Stimulated activated CD8-positive, alpha-beta memory T cell treated with anti-CD3 and anti-CD28 coated beads, Interleukin-7, amount 100 ng/mL, for 48 hours (primary cell): ENCODE data around the gene RAB12.

ENCODE experiments used
- DNase-seq, 2 donors: peaks; one replicate each; pipeline ENCODE4 v3.0.0-alpha.2; 2020; ENCODE audit warnings: low read depth in 1 of 2; ENCODE audit errors: extremely low read depth in 1 of 2

The RAB12 gene

GRCh38 chr18:8681196-8681595 lies 72.0 kb downstream of the RAB12 start:
- no peak for DNase-seq

DNA sequence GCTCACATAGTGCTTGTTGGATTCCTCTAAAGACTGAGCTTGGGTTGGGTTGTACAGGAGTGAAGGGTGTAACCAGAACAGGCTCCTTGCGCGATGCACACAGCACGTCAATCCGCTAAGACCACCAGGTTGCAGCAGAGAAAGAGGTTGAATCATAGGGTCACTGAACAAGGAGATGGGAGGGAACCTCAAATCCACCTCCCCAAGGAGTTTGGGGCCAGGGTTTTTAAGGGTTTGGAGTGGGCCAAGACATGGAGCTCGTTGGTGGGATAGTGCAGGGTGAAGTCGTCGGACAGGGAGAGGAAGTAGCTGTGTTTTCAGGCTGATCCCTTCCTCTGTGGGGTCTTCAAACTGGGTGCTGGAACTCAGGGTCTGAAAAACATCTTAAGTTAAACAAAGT lies 75.3 kb downstream of the RAB12 start:
- no peak for DNase-seq

GRCh38 chr18:8685141-8685913 lies 76.1 kb downstream of the RAB12 start:
- no peak for DNase-seq

- DNase-seq: no peak
Measured at GRCh38 chr18:8685914-8686216, 76.6 kb downstream of the RAB12 start.

DNA sequence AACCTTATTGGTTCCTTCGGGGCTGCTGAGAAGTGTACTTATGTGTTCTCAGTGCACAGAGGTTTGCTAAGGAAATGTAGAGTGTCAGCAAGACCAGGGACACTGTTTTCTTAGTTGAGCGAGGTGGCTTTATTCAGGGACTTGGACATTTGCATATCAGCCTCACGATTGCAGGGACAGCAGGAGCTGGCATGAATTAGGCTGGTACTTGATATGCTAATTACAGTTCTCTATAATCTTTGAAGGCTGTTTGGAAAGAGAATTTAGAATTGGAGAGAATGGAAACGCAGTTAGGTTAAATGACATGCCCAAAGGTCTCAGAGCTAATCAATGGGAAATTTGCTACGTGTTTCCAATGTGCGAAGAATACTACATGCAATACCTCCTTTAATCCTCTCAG lies 77.4 kb downstream of the RAB12 start:
- DNase-seq: no peak

GRCh38 chr18:8688216-8688800 lies 79.1 kb downstream of the RAB12 start:
- DNase-seq: no peak

DNA sequence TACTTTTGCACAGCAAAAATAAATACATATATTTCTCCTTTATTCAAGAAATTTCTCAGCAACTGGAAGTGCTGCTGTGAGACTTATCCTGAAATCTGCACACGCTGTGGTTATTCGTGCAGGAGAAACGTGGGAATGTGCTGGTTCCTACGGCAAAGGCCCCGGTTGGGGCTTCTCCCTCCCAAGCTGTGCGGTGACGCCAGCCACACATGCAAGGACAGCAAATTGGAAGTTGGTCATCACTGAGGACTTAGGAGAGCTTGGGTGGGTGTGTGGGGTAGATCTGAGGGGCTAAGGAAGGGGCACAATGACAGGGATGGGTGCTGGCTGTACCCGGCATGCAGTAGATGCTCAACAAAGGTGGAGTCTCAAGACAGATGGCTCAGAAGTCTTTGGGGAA lies 79.6 kb downstream of the RAB12 start:
- DNase-seq: no peak
